Activated naive CD8-positive, alpha-beta T cell (primary cell): ENCODE measurements around the gene CCDC12.
A peak's percentile ranks its signal among the peaks of the same experiment; 100 is the strongest.

Source experiments
- H3K27ac Mint-ChIP-seq: one replicate; pipeline ENCODE4 v1.8.0; 2021; ENCODE audit warnings: mixed read lengths
- H3K27me3 Mint-ChIP-seq: one replicate; pipeline ENCODE4 v1.8.0; 2021; ENCODE audit warnings: mixed read lengths
- H3K36me3 Mint-ChIP-seq: one replicate; pipeline ENCODE4 v1.8.0; 2021; ENCODE audit warnings: mixed read lengths
- H3K4me1 Mint-ChIP-seq: one replicate; pipeline ENCODE4 v1.8.0; 2021; ENCODE audit warnings: low read depth, mixed read lengths
- H3K4me3 Mint-ChIP-seq: one replicate; pipeline ENCODE4 v1.8.0; 2021; ENCODE audit warnings: mild to moderate bottlenecking, mixed read lengths
- H3K9me3 Mint-ChIP-seq: one replicate; pipeline ENCODE4 v1.8.0; 2021; ENCODE audit warnings: low read depth, mixed read lengths

Gene CCDC12

DNA sequence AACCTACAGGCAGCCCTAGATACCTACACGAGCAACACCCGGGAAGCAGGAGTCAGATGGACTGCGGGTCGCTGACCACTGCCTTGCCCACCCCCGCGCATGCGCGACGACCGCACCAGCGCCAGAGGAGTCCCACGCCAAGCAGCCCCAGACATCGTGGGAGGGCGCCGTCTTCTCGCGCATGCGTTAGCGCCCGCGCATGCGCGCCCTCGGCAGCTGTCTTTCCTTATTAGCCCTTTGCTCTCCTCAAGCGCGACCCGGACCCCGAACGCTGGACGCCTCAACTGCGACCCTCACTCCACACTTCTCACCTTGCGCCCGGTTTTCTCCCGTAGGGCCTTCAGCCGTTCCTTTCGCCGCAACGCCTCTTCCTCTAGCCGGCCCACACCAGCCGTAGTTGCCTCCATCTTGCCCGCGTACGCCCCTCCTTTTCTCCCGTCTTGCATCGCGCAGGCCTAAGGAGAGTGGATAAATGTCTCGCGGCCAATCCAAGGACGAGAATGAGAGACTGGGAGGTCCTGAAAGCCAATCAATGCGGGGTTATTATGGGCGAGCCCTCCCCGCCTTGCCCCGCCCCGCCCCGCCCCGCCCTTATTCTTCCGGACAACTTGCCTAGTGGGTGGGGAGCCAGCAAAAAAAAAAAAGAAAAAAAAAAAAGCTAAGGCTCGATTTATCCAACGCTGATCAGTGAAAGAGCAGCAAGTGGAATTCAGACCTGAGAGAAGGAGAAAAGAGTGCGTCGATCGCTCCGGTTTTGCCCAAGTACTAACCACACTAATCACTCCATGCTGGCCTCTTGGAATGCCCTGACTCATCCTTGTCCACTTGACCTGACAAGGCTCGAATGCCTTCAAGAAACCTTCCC lies at the start of gene CCDC12:
Gene CCDC12, minus strand, starts transcription at position 420 of the 865 bp plus-strand sequence. Its CDS starts 13 bp downstream, at position 407.
- Mint-ChIP-seq H3K36me3 (peaks cover 7% of the 10 kb centered on the region), H3K27ac (peak within 1 kb of the TSS; percentile 99), H3K4me1 (peaks cover 60% of the 10 kb centered on the region), H3K4me3 (peak within 1 kb of the TSS; percentile 99), H3K9me3 (no peaks in the 10 kb centered on the region), H3K27me3 (no peaks in the 10 kb centered on the region)

GRCh38 chr3:47024932-47025331 lies 48.4 kb upstream of the CCDC12 start:
- Mint-ChIP-seq H3K4me3 (no peak overlapping the region), H3K27ac (peak overlapping the region; percentile 51), H3K27me3 (no peaks in the 10 kb centered on the region), H3K9me3 (no peaks in the 10 kb centered on the region), H3K36me3 (no peaks in the 10 kb centered on the region), H3K4me1 (peaks cover 39% of the 10 kb centered on the region)

DNA sequence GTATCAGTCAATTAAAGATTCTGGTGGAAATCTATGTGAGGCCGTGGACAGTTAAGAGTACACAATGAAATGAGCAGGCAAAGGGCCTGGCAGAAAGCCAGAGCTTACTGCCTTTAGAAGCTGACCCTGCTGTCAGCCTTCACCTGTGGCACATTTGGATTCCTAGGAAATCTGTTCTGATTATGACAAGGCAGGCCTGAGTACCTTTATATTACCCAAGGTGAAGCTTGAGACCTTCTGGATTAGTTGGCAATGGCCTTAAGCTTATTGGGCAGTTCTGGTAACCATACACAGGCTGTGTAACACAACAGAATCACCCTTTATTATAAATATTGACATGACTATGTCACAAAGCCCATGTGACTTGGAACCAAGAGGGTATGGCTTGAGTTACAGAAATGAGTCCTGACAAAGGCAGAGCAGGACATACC lies 46.1 kb upstream of the CCDC12 start:
- Mint-ChIP-seq H3K36me3 (peaks cover 9% of the 10 kb centered on the region), H3K27me3 (no peaks in the 10 kb centered on the region), H3K9me3 (no peaks in the 10 kb centered on the region), H3K4me1 (peaks cover 52% of the 10 kb centered on the region), H3K27ac (peak overlapping the region; percentile 37), H3K4me3 (no peak overlapping the region)

DNA sequence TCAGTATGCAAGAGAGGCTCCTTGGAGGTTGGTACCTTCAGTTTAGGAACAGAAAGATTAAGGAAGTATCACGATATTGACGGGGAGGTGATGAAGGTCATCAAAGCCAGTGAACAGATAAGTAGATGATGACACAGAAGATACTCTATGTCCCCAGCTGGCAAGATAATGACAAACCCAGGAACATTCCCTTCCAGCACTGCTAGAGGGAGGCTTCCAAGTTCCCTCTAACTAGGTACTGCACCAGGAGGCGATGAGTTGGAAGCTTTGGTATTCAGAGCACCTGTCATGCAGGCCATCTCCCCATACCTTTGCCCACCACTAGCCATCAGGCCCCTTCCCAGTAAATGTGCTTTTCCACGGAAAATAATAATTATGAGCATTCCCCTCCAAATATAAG lies 43.8 kb upstream of the CCDC12 start:
- peaks cover 56% of the 10 kb centered on the region for H3K4me1 Mint-ChIP-seq
- H3K36me3 Mint-ChIP-seq, result peaks cover 12% of the 10 kb centered on the region
- no peaks in the 10 kb centered on the region for H3K27me3 Mint-ChIP-seq
- peak overlapping the region; percentile 35 for H3K27ac Mint-ChIP-seq
- no peaks in the 10 kb centered on the region for H3K9me3 Mint-ChIP-seq
- no peak overlapping the region for H3K4me3 Mint-ChIP-seq

- peaks cover 12% of the 10 kb centered on the region for H3K36me3 Mint-ChIP-seq
- H3K27ac Mint-ChIP-seq, result peak overlapping the region; percentile 67
- H3K4me1 Mint-ChIP-seq, result peaks cover 48% of the 10 kb centered on the region
- no peaks in the 10 kb centered on the region for H3K27me3 Mint-ChIP-seq
- peak overlapping the region; percentile 46 for H3K4me3 Mint-ChIP-seq
- no peaks in the 10 kb centered on the region for H3K9me3 Mint-ChIP-seq
Observed at GRCh38 chr3:47019201-47019600, 42.7 kb upstream of the CCDC12 start.

DNA sequence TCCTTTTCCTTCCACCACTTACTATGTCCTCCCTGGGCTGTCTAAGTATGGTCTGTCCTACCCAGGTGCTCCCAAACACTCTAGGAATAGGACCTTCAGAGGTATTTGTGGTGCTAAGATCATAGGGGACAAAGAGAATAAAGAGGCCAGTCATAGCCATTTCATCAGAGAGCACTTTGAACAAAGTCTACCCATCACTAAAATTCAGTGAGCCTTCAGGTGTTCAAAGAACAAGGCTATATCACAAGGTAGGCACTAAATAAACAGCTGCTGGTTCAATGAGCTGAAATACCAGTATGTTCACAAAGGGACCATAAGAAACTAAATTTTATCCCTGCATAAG lies 41.7 kb upstream of the CCDC12 start:
- Mint-ChIP-seq H3K4me1 (peaks cover 50% of the 10 kb centered on the region), H3K27ac (peak overlapping the region; percentile 84), H3K9me3 (no peaks in the 10 kb centered on the region), H3K36me3 (peaks cover 12% of the 10 kb centered on the region), H3K4me3 (no peak overlapping the region), H3K27me3 (no peaks in the 10 kb centered on the region)

- Mint-ChIP-seq H3K4me1 (peaks cover 50% of the 10 kb centered on the region), H3K9me3 (no peaks in the 10 kb centered on the region), H3K36me3 (peaks cover 12% of the 10 kb centered on the region), H3K27me3 (no peaks in the 10 kb centered on the region), H3K27ac (peak overlapping the region; percentile 84), H3K4me3 (peak overlapping the region; percentile 73)
Observed at GRCh38 chr3:47017504-47018268, 41.1 kb upstream of the CCDC12 start.

DNA sequence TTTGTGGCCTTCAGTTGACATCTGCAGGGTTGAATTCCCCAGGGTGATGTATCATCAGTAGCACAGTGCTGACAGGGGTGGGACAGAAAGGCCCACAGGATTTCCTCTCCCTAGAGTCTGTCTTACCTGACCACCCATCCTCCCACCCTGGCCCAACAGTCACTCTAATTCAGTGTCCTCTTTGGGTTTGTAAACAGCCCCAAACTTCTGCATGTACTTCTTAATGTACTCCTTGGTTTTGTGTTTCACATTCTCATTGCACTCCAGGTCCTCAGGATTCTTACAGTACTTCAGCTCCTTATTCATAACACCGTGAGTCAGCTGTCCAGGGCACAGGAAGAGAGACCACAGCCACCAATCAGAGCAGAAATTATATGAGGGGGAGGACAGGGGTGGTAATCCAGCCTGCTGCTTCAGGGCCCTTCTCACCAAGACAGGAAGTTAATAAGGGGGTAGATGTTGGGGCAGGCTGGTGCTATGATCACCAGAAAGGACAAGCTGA lies 40.4 kb upstream of the CCDC12 start:
- Mint-ChIP-seq H3K36me3 (peaks cover 12% of the 10 kb centered on the region), H3K4me1 (peaks cover 47% of the 10 kb centered on the region), H3K4me3 (peak overlapping the region; percentile 73), H3K27ac (peak overlapping the region; percentile 84), H3K9me3 (no peaks in the 10 kb centered on the region), H3K27me3 (no peaks in the 10 kb centered on the region)

DNA sequence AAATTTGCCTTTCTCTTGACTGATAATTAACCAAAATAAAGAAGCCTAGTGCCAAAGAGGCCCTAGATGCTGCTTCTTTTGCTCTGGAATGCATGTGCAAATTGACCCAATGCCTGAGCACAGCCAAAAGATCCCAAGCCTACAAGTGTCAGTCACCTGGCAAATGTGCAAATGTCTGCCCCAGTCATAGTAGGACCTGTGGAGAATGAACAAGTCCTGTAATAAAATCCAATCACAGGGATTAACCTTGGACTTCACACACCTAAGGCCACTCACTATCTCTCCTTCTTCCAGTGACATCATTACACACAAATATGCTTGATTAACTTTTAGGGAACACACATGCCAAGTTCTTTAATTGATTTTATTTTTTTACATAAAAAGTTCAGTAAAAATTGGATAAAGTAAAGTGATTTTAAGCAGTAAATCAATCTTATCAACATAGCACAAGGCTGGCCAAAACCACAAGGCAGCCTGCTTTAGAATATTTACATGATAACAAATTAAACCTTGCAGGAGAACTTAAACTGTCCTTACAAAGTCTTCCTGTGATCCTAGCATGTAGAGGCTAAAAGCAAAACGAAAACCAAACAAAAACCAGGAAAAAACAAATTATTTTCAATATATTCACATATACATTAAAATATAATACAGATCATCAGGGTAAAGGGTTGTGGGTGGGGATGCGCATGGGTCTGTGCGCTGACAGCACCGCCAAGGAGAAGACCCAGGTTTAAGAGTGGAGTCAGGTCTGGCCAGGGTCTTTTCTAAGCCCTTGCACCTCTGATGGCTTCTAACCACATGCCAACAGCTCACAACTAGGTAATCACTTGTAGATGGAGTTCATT lies 39.8 kb upstream of the CCDC12 start:
- Mint-ChIP-seq H3K4me1 (peaks cover 47% of the 10 kb centered on the region), H3K4me3 (peak overlapping the region; percentile 73), H3K9me3 (no peaks in the 10 kb centered on the region), H3K27me3 (no peaks in the 10 kb centered on the region), H3K27ac (peak overlapping the region; percentile 84), H3K36me3 (peaks cover 12% of the 10 kb centered on the region)

DNA sequence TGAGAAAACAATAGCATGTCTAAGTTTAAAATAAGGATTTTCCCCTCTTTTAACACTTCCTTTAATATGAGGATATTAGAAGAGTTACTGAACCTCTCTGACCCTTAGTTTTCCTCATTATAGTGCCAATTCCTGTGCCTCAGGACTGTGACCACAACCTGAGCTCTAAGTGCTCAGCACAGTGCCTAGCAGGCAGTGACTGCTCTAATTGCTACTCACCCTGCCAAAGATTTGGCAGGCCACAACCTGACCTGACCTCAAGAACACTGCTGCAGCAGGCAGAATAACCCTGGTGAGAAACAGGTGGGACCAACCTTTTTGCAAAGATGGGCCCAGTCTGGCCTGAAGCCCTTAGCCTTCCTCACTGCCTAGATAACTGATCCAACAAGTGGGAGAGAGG lies 38.6 kb upstream of the CCDC12 start:
- Mint-ChIP-seq H3K36me3 (peaks cover 12% of the 10 kb centered on the region), H3K27me3 (no peaks in the 10 kb centered on the region), H3K27ac (peak overlapping the region; percentile 54), H3K4me3 (no peak overlapping the region), H3K4me1 (peaks cover 46% of the 10 kb centered on the region), H3K9me3 (no peaks in the 10 kb centered on the region)

DNA sequence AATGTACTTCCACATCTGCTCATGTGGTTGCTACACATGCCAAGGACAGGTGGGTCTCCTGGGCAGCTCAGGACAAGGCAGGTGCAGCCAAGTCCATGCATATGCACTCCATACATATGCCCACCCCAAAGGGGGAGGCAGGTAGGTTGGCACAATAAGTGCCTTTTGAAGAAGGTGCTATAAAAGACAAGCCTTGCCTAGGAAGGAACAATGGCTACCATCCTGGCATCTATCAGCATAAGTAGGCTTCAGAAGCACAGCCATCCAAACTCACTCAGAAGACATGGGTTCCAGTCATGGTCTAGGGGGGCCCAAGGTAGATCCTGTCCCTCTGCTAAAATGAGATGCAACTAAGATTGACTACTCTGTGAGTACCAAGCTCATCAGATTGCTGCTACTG lies 37.5 kb upstream of the CCDC12 start:
- H3K4me1 Mint-ChIP-seq, result peaks cover 37% of the 10 kb centered on the region
- H3K36me3 Mint-ChIP-seq, result peaks cover 8% of the 10 kb centered on the region

DNA sequence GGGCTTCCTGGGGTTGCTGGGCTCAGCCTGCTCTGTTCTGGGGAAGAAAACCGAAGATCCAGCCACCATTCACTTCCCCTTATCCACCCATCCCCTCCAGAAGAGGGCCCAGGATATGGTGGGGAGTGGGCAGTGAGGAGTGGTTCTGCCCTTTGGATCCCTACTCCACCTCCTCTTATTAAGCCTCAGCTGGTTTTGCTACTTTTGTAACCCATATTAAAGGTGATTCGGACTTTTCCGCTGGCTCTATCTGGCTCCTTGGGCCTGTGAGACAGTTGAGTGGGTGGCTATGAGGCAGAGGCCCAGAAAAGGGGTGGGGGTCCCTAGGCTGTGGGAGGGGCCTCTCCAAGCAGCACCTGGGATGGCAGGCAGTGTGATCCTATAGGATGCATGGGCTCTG lies 36.7 kb upstream of the CCDC12 start:
- Mint-ChIP-seq H3K27ac (no peak overlapping the region), H3K4me1 (peaks cover 33% of the 10 kb centered on the region), H3K27me3 (no peaks in the 10 kb centered on the region), H3K9me3 (no peaks in the 10 kb centered on the region), H3K36me3 (peaks cover 3% of the 10 kb centered on the region), H3K4me3 (no peak overlapping the region)

More for the DNA sequence above, 37.5 kb upstream of the CCDC12 start:
- Mint-ChIP-seq H3K9me3 (no peaks in the 10 kb centered on the region), H3K27ac (peak overlapping the region; percentile 78), H3K27me3 (no peaks in the 10 kb centered on the region), H3K4me3 (no peak overlapping the region)

DNA sequence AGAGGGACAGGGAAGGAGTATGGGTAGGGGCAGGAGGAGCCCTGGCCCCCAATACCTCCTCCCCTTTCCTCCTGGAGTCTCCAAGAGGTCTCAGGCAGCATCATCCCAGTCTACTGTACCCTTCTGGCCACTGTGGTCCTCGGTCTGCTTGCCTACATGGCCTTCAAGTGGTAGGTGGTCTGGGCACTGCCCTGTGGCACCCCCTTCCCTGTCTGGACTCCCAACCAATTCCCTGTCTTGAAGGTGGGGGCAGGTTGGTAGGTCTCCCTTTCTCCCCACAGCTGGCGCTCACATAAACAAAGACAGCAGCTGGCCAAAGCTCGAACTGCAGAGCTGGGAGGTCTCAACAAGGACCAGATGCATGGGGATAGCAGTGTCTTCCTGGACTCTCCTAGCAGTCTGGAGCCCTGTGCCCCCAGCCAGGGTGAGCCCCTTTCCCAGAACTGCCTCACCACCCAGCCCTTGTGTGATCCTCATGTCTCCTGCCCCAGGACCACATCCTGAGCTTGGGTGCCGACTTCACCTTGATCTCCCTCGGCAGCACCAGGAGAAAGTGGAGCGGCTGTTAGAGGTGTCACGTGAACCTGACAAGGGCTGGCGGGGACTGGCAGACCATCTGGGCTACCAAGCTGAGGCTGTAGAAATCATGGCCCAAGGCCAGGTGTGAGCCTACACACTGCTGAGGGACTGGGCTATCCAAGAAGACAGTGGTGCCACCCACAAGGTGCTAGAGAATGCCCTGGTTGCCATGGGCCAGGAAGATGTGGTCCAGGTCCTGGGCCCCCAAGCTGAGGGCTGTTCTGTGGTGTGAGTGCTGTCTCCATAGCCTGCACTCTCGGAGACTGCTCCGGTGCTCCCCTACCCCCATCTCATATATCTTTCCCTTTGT lies 36.0 kb upstream of the CCDC12 start:
- Mint-ChIP-seq H3K36me3 (peaks cover 3% of the 10 kb centered on the region), H3K27me3 (no peaks in the 10 kb centered on the region), H3K27ac (peak overlapping the region; percentile 64), H3K9me3 (no peaks in the 10 kb centered on the region), H3K4me1 (peaks cover 27% of the 10 kb centered on the region), H3K4me3 (no peak overlapping the region)

DNA sequence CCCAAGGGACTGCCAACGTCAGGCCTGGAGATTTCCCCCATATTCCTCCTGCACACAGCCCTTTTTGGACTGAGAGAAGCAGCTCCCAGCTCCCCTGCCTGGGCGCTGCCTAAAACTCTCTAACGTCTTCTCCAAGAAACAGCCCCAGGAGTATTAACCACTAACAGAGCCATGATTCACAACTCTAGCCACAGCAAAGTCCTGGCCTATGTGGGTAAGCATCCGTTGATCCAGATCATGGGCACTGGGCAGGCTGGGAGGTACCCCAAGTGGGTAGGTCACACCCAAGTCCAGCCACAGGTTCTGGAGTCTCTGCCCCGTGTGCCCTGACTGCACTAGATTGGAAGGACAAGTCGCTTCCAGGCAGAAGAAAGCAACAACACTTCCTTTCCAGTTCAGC lies 34.8 kb upstream of the CCDC12 start:
- H3K4me1 Mint-ChIP-seq, result peaks cover 14% of the 10 kb centered on the region
- peak overlapping the region; percentile 49 for H3K4me3 Mint-ChIP-seq
- H3K27ac Mint-ChIP-seq, result peak overlapping the region; percentile 58
- no peaks in the 10 kb centered on the region for H3K9me3 Mint-ChIP-seq
- no peaks in the 10 kb centered on the region for H3K36me3 Mint-ChIP-seq
- H3K27me3 Mint-ChIP-seq, result no peaks in the 10 kb centered on the region
